Right lobe of liver (tissue), 4 donors: ENCODE measurements around the gene FTH1.
A peak's percentile ranks its signal among the peaks of the same experiment; 100 is the strongest.

ENCODE experiments used
- POLR2A ChIP-seq: fragments of 450-650 bp; IDR thresholded peaks from one replicate; pipeline ENCODE4 v1.6.1; 2017; ENCODE audit warnings: antibody characterized with exemption, mild to moderate bottlenecking
- TF ChIP-seq, protein P1 (sequence below), 4 donors: fragments of 200-600 bp in 3 of 4; fragments of 450-650 bp in 1 of 4; IDR thresholded peaks; one replicate each; pipeline versions ENCODE4 v1.5.1 to v1.8.0; 2016 to 2022; ENCODE audit warnings: antibody characterized with exemption in 4 of 4, mild to moderate bottlenecking in 2 of 4
- donor health status: DM: no; HTN: no; CAD: no.
- donor health status: DM: no; HTN: no; CAD: no.
- donor health status: DM: no; HTN: yes; CAD: no.

DNA sequence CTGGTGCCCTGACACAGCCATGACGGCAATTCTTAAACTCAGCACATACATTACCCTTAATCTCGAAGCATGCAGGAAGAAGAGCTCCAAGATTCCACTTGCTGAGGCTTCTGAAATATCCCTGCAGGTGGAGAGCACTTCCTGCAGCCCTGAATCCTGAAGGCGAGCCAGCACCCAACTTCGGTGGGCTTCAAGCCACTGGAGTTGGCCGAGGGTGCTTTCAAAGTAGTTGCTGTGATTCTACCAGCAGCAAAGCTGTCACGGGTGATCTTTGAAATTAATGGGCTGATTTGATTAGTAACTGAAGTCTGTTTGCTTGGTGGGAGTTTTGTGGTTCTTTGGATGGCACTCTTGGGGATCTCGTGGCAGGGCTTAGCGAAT lies 9.0 kb upstream of the FTH1 start:
- TF ChIP-seq, protein P1, sequence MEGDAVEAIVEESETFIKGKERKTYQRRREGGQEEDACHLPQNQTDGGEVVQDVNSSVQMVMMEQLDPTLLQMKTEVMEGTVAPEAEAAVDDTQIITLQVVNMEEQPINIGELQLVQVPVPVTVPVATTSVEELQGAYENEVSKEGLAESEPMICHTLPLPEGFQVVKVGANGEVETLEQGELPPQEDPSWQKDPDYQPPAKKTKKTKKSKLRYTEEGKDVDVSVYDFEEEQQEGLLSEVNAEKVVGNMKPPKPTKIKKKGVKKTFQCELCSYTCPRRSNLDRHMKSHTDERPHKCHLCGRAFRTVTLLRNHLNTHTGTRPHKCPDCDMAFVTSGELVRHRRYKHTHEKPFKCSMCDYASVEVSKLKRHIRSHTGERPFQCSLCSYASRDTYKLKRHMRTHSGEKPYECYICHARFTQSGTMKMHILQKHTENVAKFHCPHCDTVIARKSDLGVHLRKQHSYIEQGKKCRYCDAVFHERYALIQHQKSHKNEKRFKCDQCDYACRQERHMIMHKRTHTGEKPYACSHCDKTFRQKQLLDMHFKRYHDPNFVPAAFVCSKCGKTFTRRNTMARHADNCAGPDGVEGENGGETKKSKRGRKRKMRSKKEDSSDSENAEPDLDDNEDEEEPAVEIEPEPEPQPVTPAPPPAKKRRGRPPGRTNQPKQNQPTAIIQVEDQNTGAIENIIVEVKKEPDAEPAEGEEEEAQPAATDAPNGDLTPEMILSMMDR (IDR thresholded peaks at IDR 0.05) = peak in 1 of 4 donors; percentile 2
- TF ChIP-seq POLR2A = no peak
